Hindlimb muscle (tissue), 1 donor: ENCODE measurements around the gene HIVEP2. TPM values are rescaled to one million over a fixed set of nuclear protein-coding genes. Genes with fewer than 3 reads are reported as not detected.

ENCODE experiments used
- DNase-seq: peaks from one replicate; pipeline ENCODE4 v3.0.0-alpha.2; 2013
- polyA plus RNA-seq: library from polyadenylated mRNA; unstranded; fragments of 120-200 nt; gene quantifications from one replicate; pipeline ENCODE4 v1.2.1, GENCODE V29; 2013; ENCODE audit not compliant: insufficient read length

The HIVEP2 gene
- polyA plus RNA-seq, 1 donor = 20.8 TPM

- peak; percentile 56 for DNase-seq
Measured at GRCh38 chr6:142945446-142946180, 637 bp upstream of the HIVEP2 start.

GRCh38 chr6:142944124-142945048 is 590 bp downstream of the HIVEP2 start:
- DNase-seq = peak; percentile 93

- no peak for DNase-seq
Measured at GRCh38 chr6:142943711-142944123, 1.3 kb downstream of the HIVEP2 start.

- no peak for DNase-seq
Measured at GRCh38 chr6:142942805-142943227, 2.2 kb downstream of the HIVEP2 start.

GRCh38 chr6:142942238-142942637 is 2.7 kb downstream of the HIVEP2 start:
- no peak for DNase-seq

- no peak for DNase-seq
Measured at GRCh38 chr6:142941018-142941417, 4.0 kb downstream of the HIVEP2 start.

GRCh38 chr6:142940487-142940886 is 4.5 kb downstream of the HIVEP2 start:
- no peak for DNase-seq

GRCh38 chr6:142938510-142938909 is 6.5 kb downstream of the HIVEP2 start:
- no peak for DNase-seq

- no peak for DNase-seq
Measured at GRCh38 chr6:142937986-142938385, 7.0 kb downstream of the HIVEP2 start.

GRCh38 chr6:142935553-142936517 is 9.1 kb downstream of the HIVEP2 start:
- DNase-seq = no peak

GRCh38 chr6:142934599-142934998 is 10.4 kb downstream of the HIVEP2 start:
- no peak for DNase-seq

- DNase-seq = no peak
Measured at GRCh38 chr6:142934106-142934505, 10.9 kb downstream of the HIVEP2 start.

- DNase-seq = no peak
Measured at GRCh38 chr6:142933701-142934100, 11.3 kb downstream of the HIVEP2 start.

- DNase-seq = no peak
Measured at GRCh38 chr6:142932889-142933288, 12.1 kb downstream of the HIVEP2 start.

- no peak for DNase-seq
Measured at GRCh38 chr6:142929751-142930358, 15.1 kb downstream of the HIVEP2 start.

- DNase-seq = no peak
Measured at GRCh38 chr6:142927904-142928303, 17.1 kb downstream of the HIVEP2 start.

- no peak for DNase-seq
Measured at GRCh38 chr6:142927271-142927580, 17.8 kb downstream of the HIVEP2 start.

- DNase-seq = peak; percentile 85
Measured at GRCh38 chr6:142926494-142927270, 18.3 kb downstream of the HIVEP2 start.

- no peak for DNase-seq
Measured at GRCh38 chr6:142926177-142926493, 18.8 kb downstream of the HIVEP2 start.

GRCh38 chr6:142925575-142926110 is 19.3 kb downstream of the HIVEP2 start:
- peak; percentile 33 for DNase-seq
